Measurements from ENCODE around the gene SPIRE2.

- no peak for TF ChIP-seq CTCF (IDR thresholded peaks at IDR 0.05; ENCODE audit: borderline replicate concordance, extremely low read depth, low read length, poor library complexity, severe bottlenecking)
- TF ChIP-seq EZH2 (IDR thresholded peaks at IDR 0.05; ENCODE audit: borderline replicate concordance, low read depth, low read length, severe bottlenecking): no peak
These were observed 91.5 kb downstream of the SPIRE2 start for GRCh38 chr16:89919535-89920406.
